Activated naive CD8-positive, alpha-beta T cell treated with anti-CD3 and anti-CD28 coated beads, Interleukin-2, amount 50 U/mL, for 16 hours (primary cell): ENCODE results near the gene AZU1.

Source experiments
- DNase-seq: peaks from one replicate; pipeline ENCODE4 v3.0.0-alpha.2; 2020; ENCODE audit warnings: low read depth, low spot score

The AZU1 gene

GRCh38 chr19:797528-798414 is 29.9 kb upstream of the AZU1 start:
- DNase-seq = peak; percentile 66

- no peak for DNase-seq
Observed at GRCh38 chr19:798415-799075, 29.1 kb upstream of the AZU1 start.

GRCh38 chr19:799076-799881 is 28.4 kb upstream of the AZU1 start:
- no peak for DNase-seq

- DNase-seq = no peak
Observed at GRCh38 chr19:800360-801029, 27.1 kb upstream of the AZU1 start.

- no peak for DNase-seq
Observed at GRCh38 chr19:801030-801860, 26.4 kb upstream of the AZU1 start.

- DNase-seq = no peak
Observed at GRCh38 chr19:801861-802497, 25.7 kb upstream of the AZU1 start.

GRCh38 chr19:802498-803098 is 25.0 kb upstream of the AZU1 start:
- DNase-seq = no peak

- DNase-seq = no peak
Observed at GRCh38 chr19:803099-803561, 24.5 kb upstream of the AZU1 start.

GRCh38 chr19:803686-804418 is 23.8 kb upstream of the AZU1 start:
- DNase-seq = no peak

GRCh38 chr19:804419-805165 is 23.0 kb upstream of the AZU1 start:
- no peak for DNase-seq

GRCh38 chr19:805166-805551 is 22.5 kb upstream of the AZU1 start:
- DNase-seq = no peak

- DNase-seq = no peak
Observed at GRCh38 chr19:805600-806550, 21.8 kb upstream of the AZU1 start.

GRCh38 chr19:806815-807421 is 20.7 kb upstream of the AZU1 start:
- no peak for DNase-seq

- DNase-seq = no peak
Observed at GRCh38 chr19:807627-808422, 19.8 kb upstream of the AZU1 start.

GRCh38 chr19:808423-808775 is 19.2 kb upstream of the AZU1 start:
- DNase-seq = no peak
